ENCODE results near the gene CCR6.
"Not testable (repeated sequence)": the region's sequence is repeated elsewhere in the genome, so short reads cannot be mapped to it uniquely, and the experiment has no call there.

CCR6 gene

DNA sequence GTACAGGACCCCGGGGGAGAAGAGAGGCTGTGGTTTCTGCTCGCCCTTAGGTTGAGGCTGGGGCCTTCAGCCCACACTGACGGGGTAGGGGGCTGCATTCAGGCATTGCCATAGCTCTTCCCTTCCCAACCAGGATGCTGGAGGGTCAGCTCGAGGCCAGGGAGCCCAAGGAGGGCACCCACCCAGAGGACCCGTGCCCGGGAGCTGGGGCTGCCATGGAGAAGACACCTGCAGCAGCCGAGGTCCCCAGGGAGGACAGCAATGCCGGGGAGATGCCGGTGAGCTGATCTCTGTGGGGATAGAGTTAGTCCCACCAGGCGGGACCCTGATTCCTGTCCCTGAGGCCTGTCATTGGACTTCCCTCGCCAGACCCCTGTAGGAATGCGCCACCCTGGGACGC lies 49.1 kb downstream of the CCR6 start:
- not testable (repeated sequence) for H3K4me3 ChIP-seq (ENCODE audit: low read depth, low read length); H3K9ac ChIP-seq (ENCODE audit: low read length); H3K9me3 ChIP-seq (ENCODE audit: control insufficient read depth, insufficient read depth, low read depth, low read length); H3K27ac ChIP-seq (ENCODE audit: low read depth, low read length); H3K36me3 ChIP-seq (ENCODE audit: control insufficient read depth, insufficient read depth, low read length); H3K27me3 ChIP-seq (ENCODE audit: control insufficient read depth, insufficient read depth, low read length); H3K4me1 ChIP-seq (ENCODE audit: control insufficient read depth, insufficient read depth, low read length)

GRCh38 chr6:167177271-167177670 lies 54.4 kb downstream of the CCR6 start:
- not testable (repeated sequence) for H3K4me1 ChIP-seq (ENCODE audit: control insufficient read depth, insufficient read depth, low read length); H3K4me3 ChIP-seq (ENCODE audit: low read depth, low read length); H3K27me3 ChIP-seq (ENCODE audit: control insufficient read depth, insufficient read depth, low read length); H3K36me3 ChIP-seq (ENCODE audit: control insufficient read depth, insufficient read depth, low read length); H3K9me3 ChIP-seq (ENCODE audit: control insufficient read depth, insufficient read depth, low read depth, low read length); H3K27ac ChIP-seq (ENCODE audit: low read depth, low read length); H3K9ac ChIP-seq (ENCODE audit: low read length)

GRCh38 chr6:167178896-167179655 lies 56.2 kb downstream of the CCR6 start:
- not testable (repeated sequence) for H3K27me3 ChIP-seq (ENCODE audit: control insufficient read depth, insufficient read depth, low read length); H3K9ac ChIP-seq (ENCODE audit: low read length); H3K36me3 ChIP-seq (ENCODE audit: control insufficient read depth, insufficient read depth, low read length); H3K27ac ChIP-seq (ENCODE audit: low read depth, low read length); H3K4me1 ChIP-seq (ENCODE audit: control insufficient read depth, insufficient read depth, low read length); H3K9me3 ChIP-seq (ENCODE audit: control insufficient read depth, insufficient read depth, low read depth, low read length); H3K4me3 ChIP-seq (ENCODE audit: low read depth, low read length)

GRCh38 chr6:167180086-167180485 lies 57.2 kb downstream of the CCR6 start:
- H3K27ac ChIP-seq (ENCODE audit: low read depth, low read length); H3K4me1 ChIP-seq (ENCODE audit: control insufficient read depth, insufficient read depth, low read length); H3K9ac ChIP-seq (ENCODE audit: low read length); H3K4me3 ChIP-seq (ENCODE audit: low read depth, low read length); H3K36me3 ChIP-seq (ENCODE audit: control insufficient read depth, insufficient read depth, low read length); H3K9me3 ChIP-seq (ENCODE audit: control insufficient read depth, insufficient read depth, low read depth, low read length); H3K27me3 ChIP-seq (ENCODE audit: control insufficient read depth, insufficient read depth, low read length): not testable (repeated sequence)

- not testable (repeated sequence) for H3K4me3 ChIP-seq (ENCODE audit: low read depth, low read length)
Observed at GRCh38 chr6:167181351-167181750, 58.5 kb downstream of the CCR6 start.

GRCh38 chr6:167182913-167183314 lies 60.0 kb downstream of the CCR6 start:
- H3K27ac ChIP-seq (ENCODE audit: low read depth, low read length); H3K27me3 ChIP-seq (ENCODE audit: control insufficient read depth, insufficient read depth, low read length); H3K9ac ChIP-seq (ENCODE audit: low read length); H3K4me3 ChIP-seq (ENCODE audit: low read depth, low read length); H3K4me1 ChIP-seq (ENCODE audit: control insufficient read depth, insufficient read depth, low read length); H3K9me3 ChIP-seq (ENCODE audit: control insufficient read depth, insufficient read depth, low read depth, low read length); H3K36me3 ChIP-seq (ENCODE audit: control insufficient read depth, insufficient read depth, low read length): not testable (repeated sequence)

More at GRCh38 chr6:167181351-167181750, 58.5 kb downstream of the CCR6 start:
- H3K9ac ChIP-seq (ENCODE audit: low read length); H3K4me1 ChIP-seq (ENCODE audit: control insufficient read depth, insufficient read depth, low read length); H3K9me3 ChIP-seq (ENCODE audit: control insufficient read depth, insufficient read depth, low read depth, low read length); H3K36me3 ChIP-seq (ENCODE audit: control insufficient read depth, insufficient read depth, low read length); H3K27ac ChIP-seq (ENCODE audit: low read depth, low read length); H3K27me3 ChIP-seq (ENCODE audit: control insufficient read depth, insufficient read depth, low read length): not testable (repeated sequence)

DNA sequence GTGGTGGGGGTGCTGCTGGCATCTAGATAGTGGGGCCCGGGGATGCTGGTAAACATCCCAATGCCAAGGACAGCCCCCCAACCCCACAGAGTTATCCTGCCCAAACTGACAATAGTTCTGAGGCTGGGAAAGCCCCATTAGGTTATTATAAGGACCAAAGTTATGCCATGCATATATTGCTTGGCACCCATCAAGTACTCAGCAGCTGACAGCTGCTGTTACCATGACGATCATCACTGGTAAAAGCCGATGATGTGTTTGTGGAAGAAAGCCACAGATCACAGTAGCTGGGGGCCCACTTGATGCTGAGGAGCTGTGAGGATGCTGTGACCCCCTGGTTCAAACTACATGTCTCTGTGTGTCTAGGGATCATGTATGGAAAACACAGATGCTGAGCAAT lies 62.2 kb downstream of the CCR6 start:
- H3K9me3 ChIP-seq (ENCODE audit: control insufficient read depth, insufficient read depth, low read depth, low read length); H3K4me3 ChIP-seq (ENCODE audit: low read depth, low read length); H3K4me1 ChIP-seq (ENCODE audit: control insufficient read depth, insufficient read depth, low read length); H3K36me3 ChIP-seq (ENCODE audit: control insufficient read depth, insufficient read depth, low read length); H3K27me3 ChIP-seq (ENCODE audit: control insufficient read depth, insufficient read depth, low read length); H3K9ac ChIP-seq (ENCODE audit: low read length); H3K27ac ChIP-seq (ENCODE audit: low read depth, low read length): not testable (repeated sequence)

GRCh38 chr6:167187275-167187674 lies 64.4 kb downstream of the CCR6 start:
- H3K9me3 ChIP-seq (ENCODE audit: control insufficient read depth, insufficient read depth, low read depth, low read length); H3K27me3 ChIP-seq (ENCODE audit: control insufficient read depth, insufficient read depth, low read length); H3K4me3 ChIP-seq (ENCODE audit: low read depth, low read length); H3K4me1 ChIP-seq (ENCODE audit: control insufficient read depth, insufficient read depth, low read length); H3K27ac ChIP-seq (ENCODE audit: low read depth, low read length); H3K36me3 ChIP-seq (ENCODE audit: control insufficient read depth, insufficient read depth, low read length); H3K9ac ChIP-seq (ENCODE audit: low read length): not testable (repeated sequence)
